Measurements from ENCODE around the gene FBXO30.

The FBXO30 gene

DNA sequence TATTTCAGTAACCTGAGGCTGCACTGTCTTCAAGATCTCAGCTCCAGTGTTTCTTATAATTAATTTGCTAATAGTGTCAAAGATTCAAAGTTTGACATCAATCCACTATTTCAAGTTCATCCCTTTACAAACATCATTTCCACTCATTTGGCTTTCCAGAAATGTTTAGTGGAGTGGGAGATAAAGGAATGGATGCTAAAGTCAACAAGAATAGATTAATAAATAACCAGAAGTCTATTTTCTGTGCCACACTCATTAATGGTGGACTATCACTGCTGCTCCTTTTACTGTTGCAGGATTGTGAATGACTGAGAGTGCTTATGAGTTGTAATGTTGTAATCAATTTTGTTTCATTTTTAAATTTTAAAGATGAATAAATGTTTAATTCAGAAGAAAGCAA lies 50.9 kb downstream of the FBXO30 start:
- no peak overlapping the region for H3K23ac ChIP-seq (ENCODE audit: low read length)
- H3K27me3 ChIP-seq (ENCODE audit: insufficient read depth, low read length, poor library complexity) = no peaks in the 10 kb centered on the region
- H3K4me2 ChIP-seq (ENCODE audit: low read length) = no peak overlapping the region
- no peak overlapping the region for H3K4me3 ChIP-seq (ENCODE audit: low read length)
- H3K79me2 ChIP-seq (ENCODE audit: control insufficient read depth, insufficient read depth, low read length) = no peaks in the 10 kb centered on the region
- no peak overlapping the region for H3K9ac ChIP-seq (ENCODE audit: low read length)
- no peak overlapping the region for H3K27ac ChIP-seq (ENCODE audit: low read depth, low read length)
- H4K5ac ChIP-seq (ENCODE audit: low read length) = no peak overlapping the region
- H2AK5ac ChIP-seq (ENCODE audit: low read length) = no peak overlapping the region
- H3K4me1 ChIP-seq (ENCODE audit: control insufficient read depth, low read depth, low read length) = no peaks in the 10 kb centered on the region
- no peak overlapping the region for H2BK5ac ChIP-seq (ENCODE audit: low read length)
- no peak overlapping the region for H3K18ac ChIP-seq (ENCODE audit: low read length)
- no peak overlapping the region for H2BK15ac ChIP-seq (replicated peaks; ENCODE audit: low read depth)
- no peak for DNase-seq
- H3K4ac ChIP-seq (ENCODE audit: low read depth, low read length) = no peak overlapping the region
- no peak overlapping the region for H4K8ac ChIP-seq (ENCODE audit: low read depth, low read length)
- H2BK120ac ChIP-seq (ENCODE audit: low read depth, low read length) = no peak overlapping the region
- no peak overlapping the region for H3K56ac ChIP-seq (ENCODE audit: low read length)
- H3K79me1 ChIP-seq (ENCODE audit: low read length) = no peaks in the 10 kb centered on the region
- H3K36me3 ChIP-seq (ENCODE audit: control insufficient read depth, insufficient read depth, low read length) = no peaks in the 10 kb centered on the region

DNA sequence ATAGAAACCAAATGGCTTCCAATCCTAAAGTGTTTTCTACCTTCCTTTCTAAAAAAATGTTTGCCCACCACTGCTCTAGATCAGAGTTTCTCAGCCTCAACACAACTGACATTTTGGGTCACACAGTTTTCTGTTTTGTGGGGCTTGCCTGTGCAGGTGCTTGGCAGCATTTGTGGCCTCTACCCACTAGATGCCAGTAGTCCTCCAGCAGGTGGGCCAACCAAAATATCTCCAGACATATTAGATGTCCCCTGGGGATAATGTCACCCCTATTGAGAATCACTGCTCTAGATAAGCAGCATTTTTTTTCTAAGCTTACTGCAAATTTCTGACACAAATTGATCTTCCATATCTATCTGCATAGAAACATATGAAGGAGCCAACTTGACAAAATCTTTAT lies 53.0 kb downstream of the FBXO30 start:
- no peak overlapping the region for H3K18ac ChIP-seq (ENCODE audit: low read length)
- H2BK15ac ChIP-seq (replicated peaks; ENCODE audit: low read depth) = no peak overlapping the region
- no peak overlapping the region for H2BK120ac ChIP-seq (ENCODE audit: low read depth, low read length)
- H3K56ac ChIP-seq (ENCODE audit: low read length) = no peak overlapping the region
- H3K4me1 ChIP-seq (ENCODE audit: control insufficient read depth, low read depth, low read length) = no peaks in the 10 kb centered on the region
- no peaks in the 10 kb centered on the region for H3K79me1 ChIP-seq (ENCODE audit: low read length)
- H4K8ac ChIP-seq (ENCODE audit: low read depth, low read length) = no peak overlapping the region
- no peak overlapping the region for H3K23ac ChIP-seq (ENCODE audit: low read length)
- no peak overlapping the region for H4K5ac ChIP-seq (ENCODE audit: low read length)
- H3K4me3 ChIP-seq (ENCODE audit: low read length) = no peak overlapping the region
- no peak overlapping the region for H3K9ac ChIP-seq (ENCODE audit: low read length)
- no peak overlapping the region for H3K27ac ChIP-seq (ENCODE audit: low read depth, low read length)
- H3K4ac ChIP-seq (ENCODE audit: low read depth, low read length) = no peak overlapping the region
- no peak overlapping the region for H3K4me2 ChIP-seq (ENCODE audit: low read length)
- no peak overlapping the region for H2AK5ac ChIP-seq (ENCODE audit: low read length)
- H3K36me3 ChIP-seq (ENCODE audit: control insufficient read depth, insufficient read depth, low read length) = no peaks in the 10 kb centered on the region
- H3K79me2 ChIP-seq (ENCODE audit: control insufficient read depth, insufficient read depth, low read length) = no peaks in the 10 kb centered on the region
- H3K27me3 ChIP-seq (ENCODE audit: insufficient read depth, low read length, poor library complexity) = no peaks in the 10 kb centered on the region
- no peak for DNase-seq
- H2BK5ac ChIP-seq (ENCODE audit: low read length) = no peak overlapping the region

- Histone ChIP-seq H4K8ac (ENCODE audit: low read depth, low read length) (no peak overlapping the region), H3K79me2 (ENCODE audit: control insufficient read depth, insufficient read depth, low read length) (no peaks in the 10 kb centered on the region), H3K79me1 (ENCODE audit: low read length) (no peaks in the 10 kb centered on the region), H3K4ac (ENCODE audit: low read depth, low read length) (no peak overlapping the region), H3K9ac (ENCODE audit: low read length) (no peak overlapping the region), H3K36me3 (ENCODE audit: control insufficient read depth, insufficient read depth, low read length) (no peaks in the 10 kb centered on the region), H3K27ac (ENCODE audit: low read depth, low read length) (no peak overlapping the region), H3K18ac (ENCODE audit: low read length) (no peak overlapping the region), H2BK5ac (ENCODE audit: low read length) (no peak overlapping the region), H3K4me1 (ENCODE audit: control insufficient read depth, low read depth, low read length) (no peaks in the 10 kb centered on the region), H3K56ac (ENCODE audit: low read length) (no peak overlapping the region), H4K5ac (ENCODE audit: low read length) (no peak overlapping the region), H2BK120ac (ENCODE audit: low read depth, low read length) (no peak overlapping the region), H3K27me3 (ENCODE audit: insufficient read depth, low read length, poor library complexity) (no peaks in the 10 kb centered on the region), H3K23ac (ENCODE audit: low read length) (no peak overlapping the region), H2AK5ac (ENCODE audit: low read length) (no peak overlapping the region), H2BK15ac (replicated peaks; ENCODE audit: low read depth) (no peak overlapping the region), H3K4me3 (ENCODE audit: low read length) (no peak overlapping the region), H3K4me2 (ENCODE audit: low read length) (no peak overlapping the region)
- DNase-seq = no peak
- WGBS (ENCODE audit: extremely low coverage, insufficient coverage, low lambda C conversion rate) = no CpG with 5 or more reads among the region's 4 CpGs
Measured at GRCh38 chr6:145758113-145758512, 56.5 kb downstream of the FBXO30 start.

GRCh38 chr6:145756170-145756662 lies 58.4 kb downstream of the FBXO30 start:
- Histone ChIP-seq H2BK120ac (ENCODE audit: low read depth, low read length) (no peak overlapping the region), H3K9ac (ENCODE audit: low read length) (no peak overlapping the region), H3K79me1 (ENCODE audit: low read length) (no peaks in the 10 kb centered on the region), H2BK15ac (replicated peaks; ENCODE audit: low read depth) (no peak overlapping the region), H4K8ac (ENCODE audit: low read depth, low read length) (no peak overlapping the region), H3K36me3 (ENCODE audit: control insufficient read depth, insufficient read depth, low read length) (no peaks in the 10 kb centered on the region), H4K5ac (ENCODE audit: low read length) (no peak overlapping the region), H3K79me2 (ENCODE audit: control insufficient read depth, insufficient read depth, low read length) (no peaks in the 10 kb centered on the region), H3K27me3 (ENCODE audit: insufficient read depth, low read length, poor library complexity) (no peaks in the 10 kb centered on the region), H3K4me3 (ENCODE audit: low read length) (no peak overlapping the region), H3K27ac (ENCODE audit: low read depth, low read length) (no peak overlapping the region), H2BK5ac (ENCODE audit: low read length) (no peak overlapping the region), H2AK5ac (ENCODE audit: low read length) (no peak overlapping the region), H3K56ac (ENCODE audit: low read length) (no peak overlapping the region), H3K18ac (ENCODE audit: low read length) (no peak overlapping the region), H3K4ac (ENCODE audit: low read depth, low read length) (no peak overlapping the region), H3K23ac (ENCODE audit: low read length) (no peak overlapping the region), H3K4me2 (ENCODE audit: low read length) (no peak overlapping the region), H3K4me1 (ENCODE audit: control insufficient read depth, low read depth, low read length) (no peaks in the 10 kb centered on the region)
- WGBS (ENCODE audit: extremely low coverage, insufficient coverage, low lambda C conversion rate) = no CpG with 5 or more reads among the region's 1 CpG
- DNase-seq = no peak

DNA sequence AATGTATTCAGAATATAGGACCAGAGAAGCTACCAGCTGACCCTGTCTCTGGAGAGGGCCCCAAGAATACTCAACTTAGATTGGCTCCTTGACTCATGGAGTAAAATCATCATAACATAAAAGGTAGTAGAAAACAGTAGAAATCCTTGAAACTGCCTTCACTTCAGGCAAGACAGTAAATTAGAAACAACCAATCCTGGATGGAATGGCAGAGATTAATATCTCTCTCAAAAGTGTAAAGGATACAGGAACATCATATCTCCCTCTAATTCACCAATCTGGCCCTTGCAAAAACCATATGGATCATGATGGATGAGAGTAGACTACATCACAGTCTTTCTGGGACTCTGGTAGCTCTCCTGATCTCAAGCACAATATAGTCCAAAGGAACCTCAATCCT lies 58.9 kb downstream of the FBXO30 start:
- Histone ChIP-seq H3K79me2 (ENCODE audit: control insufficient read depth, insufficient read depth, low read length) (no peaks in the 10 kb centered on the region), H3K27ac (ENCODE audit: low read depth, low read length) (no peak overlapping the region), H3K23ac (ENCODE audit: low read length) (no peak overlapping the region)

DNA sequence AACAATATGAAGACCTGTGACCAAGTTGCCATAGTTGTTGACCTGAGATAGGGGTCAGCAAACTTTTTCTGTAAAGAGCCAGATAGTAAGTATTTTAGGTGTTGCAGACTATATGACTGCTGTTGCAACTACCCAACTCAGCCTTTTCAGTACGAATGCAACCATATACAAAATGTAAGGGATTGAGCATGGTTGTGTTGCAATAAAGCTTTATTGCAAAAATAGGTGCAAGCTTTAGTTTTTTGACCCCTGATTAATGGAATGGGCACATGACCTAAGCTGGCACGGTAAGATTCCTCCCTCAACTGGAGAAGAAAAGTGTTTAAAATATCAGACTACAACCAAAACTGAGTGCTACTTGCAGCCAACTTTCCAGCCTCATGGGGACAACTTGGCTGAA lies 62.0 kb downstream of the FBXO30 start:
- H3K4me3 ChIP-seq (ENCODE audit: low read length) = no peak overlapping the region
- no peaks in the 10 kb centered on the region for H3K4me1 ChIP-seq (ENCODE audit: control insufficient read depth, low read depth, low read length)
- H2AK5ac ChIP-seq (ENCODE audit: low read length) = no peak overlapping the region
- WGBS (ENCODE audit: extremely low coverage, insufficient coverage, low lambda C conversion rate) = no CpG with 5 or more reads among the region's 2 CpGs
- H2BK120ac ChIP-seq (ENCODE audit: low read depth, low read length) = no peak overlapping the region
- H3K18ac ChIP-seq (ENCODE audit: low read length) = no peak overlapping the region
- no peak overlapping the region for H2BK15ac ChIP-seq (replicated peaks; ENCODE audit: low read depth)
- H4K5ac ChIP-seq (ENCODE audit: low read length) = no peak overlapping the region
- H4K8ac ChIP-seq (ENCODE audit: low read depth, low read length) = no peak overlapping the region
- no peak overlapping the region for H2BK5ac ChIP-seq (ENCODE audit: low read length)
- no peak overlapping the region for H3K23ac ChIP-seq (ENCODE audit: low read length)
- no peak overlapping the region for H3K4ac ChIP-seq (ENCODE audit: low read depth, low read length)
- DNase-seq = no peak
- H3K27ac ChIP-seq (ENCODE audit: low read depth, low read length) = no peak overlapping the region
- no peaks in the 10 kb centered on the region for H3K79me2 ChIP-seq (ENCODE audit: control insufficient read depth, insufficient read depth, low read length)
- H3K79me1 ChIP-seq (ENCODE audit: low read length) = no peaks in the 10 kb centered on the region
- no peak overlapping the region for H3K4me2 ChIP-seq (ENCODE audit: low read length)
- H3K36me3 ChIP-seq (ENCODE audit: control insufficient read depth, insufficient read depth, low read length) = no peaks in the 10 kb centered on the region
- no peak overlapping the region for H3K56ac ChIP-seq (ENCODE audit: low read length)
- no peaks in the 10 kb centered on the region for H3K27me3 ChIP-seq (ENCODE audit: insufficient read depth, low read length, poor library complexity)
- no peak overlapping the region for H3K9ac ChIP-seq (ENCODE audit: low read length)

More for the DNA sequence above, 58.9 kb downstream of the FBXO30 start:
- H2AK5ac ChIP-seq (ENCODE audit: low read length) = no peak overlapping the region
- no peak overlapping the region for H3K4ac ChIP-seq (ENCODE audit: low read depth, low read length)
- no peak overlapping the region for H4K8ac ChIP-seq (ENCODE audit: low read depth, low read length)
- H3K79me1 ChIP-seq (ENCODE audit: low read length) = no peaks in the 10 kb centered on the region
- H3K27me3 ChIP-seq (ENCODE audit: insufficient read depth, low read length, poor library complexity) = no peaks in the 10 kb centered on the region
- H3K36me3 ChIP-seq (ENCODE audit: control insufficient read depth, insufficient read depth, low read length) = no peaks in the 10 kb centered on the region
- H3K9ac ChIP-seq (ENCODE audit: low read length) = no peak overlapping the region
- no peak overlapping the region for H3K4me3 ChIP-seq (ENCODE audit: low read length)
- no peak overlapping the region for H2BK120ac ChIP-seq (ENCODE audit: low read depth, low read length)
- H2BK5ac ChIP-seq (ENCODE audit: low read length) = no peak overlapping the region
- no peak overlapping the region for H3K4me2 ChIP-seq (ENCODE audit: low read length)
- no peak overlapping the region for H3K18ac ChIP-seq (ENCODE audit: low read length)
- no peaks in the 10 kb centered on the region for H3K4me1 ChIP-seq (ENCODE audit: control insufficient read depth, low read depth, low read length)
- H4K5ac ChIP-seq (ENCODE audit: low read length) = no peak overlapping the region
- no peak overlapping the region for H2BK15ac ChIP-seq (replicated peaks; ENCODE audit: low read depth)
- no peak overlapping the region for H3K56ac ChIP-seq (ENCODE audit: low read length)
- no peak for DNase-seq

All from mesendoderm (in vitro differentiated cells).